ENCODE measurements around the gene OTOG. TPM values are rescaled to one million over a fixed set of nuclear protein-coding genes. Genes with fewer than 3 reads are reported as not detected.

The OTOG gene
- total and polyA plus RNA-seq, 2 of the 8 experiments (the other 6 are each of a cell fraction or from before 2014, with no cell fraction given), result 0.41 to 1.5 TPM

DNA sequence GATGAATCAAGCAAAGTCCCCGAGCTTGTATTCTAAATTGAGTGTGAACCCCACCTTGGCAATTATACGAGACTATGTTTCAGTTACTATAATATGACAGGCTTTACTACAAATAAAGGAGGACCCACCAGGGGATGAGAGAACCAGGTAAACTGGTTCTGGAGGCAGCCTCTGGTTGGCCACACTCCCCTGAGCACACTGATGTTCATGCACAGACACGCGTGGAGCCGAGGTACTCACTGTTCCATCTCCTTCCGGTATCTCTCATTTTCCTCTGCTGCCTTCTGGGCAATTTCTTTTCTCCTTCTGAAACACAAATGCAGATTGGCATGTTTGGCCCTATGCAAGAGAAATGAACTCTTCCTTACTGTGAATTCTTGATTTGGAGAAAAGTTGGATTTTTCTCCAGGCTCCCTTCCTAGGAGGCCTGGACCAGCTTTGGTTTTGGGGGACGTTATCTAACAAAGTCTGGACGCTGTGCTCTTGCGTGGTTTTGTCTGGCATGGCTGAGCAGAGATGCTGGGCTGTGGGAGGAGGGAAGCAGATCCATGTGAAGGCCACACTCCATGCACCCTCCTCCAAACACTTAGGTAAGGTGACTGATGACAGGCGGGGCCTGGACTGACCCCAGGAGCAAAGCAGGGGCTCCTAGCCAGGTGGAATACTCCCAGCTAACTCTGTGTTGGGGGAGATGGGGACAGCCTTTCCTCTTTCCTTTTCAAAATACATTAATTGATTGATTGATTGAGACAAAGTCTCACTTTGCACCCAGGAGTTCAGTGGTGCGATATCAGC is 25.8 kb upstream of the OTOG start:
- Histone ChIP-seq H4K5ac (ENCODE audit: insufficient read length, low read depth, low read length) (no peak overlapping the region), H3K4ac (replicated peaks; ENCODE audit: insufficient read length, low read depth, low read length) (no peak overlapping the region), H4K8ac (ENCODE audit: extremely low read depth, insufficient read depth, low read length) (no peak overlapping the region), H2BK12ac (ENCODE audit: low read depth, low read length) (no peak overlapping the region), H2BK120ac (replicated peaks; ENCODE audit: low read depth, low read length) (no peak overlapping the region), H3K4me3 (ENCODE audit: extremely low read depth in 1 of 4, insufficient read depth in 2 of 4, low read depth in 3 of 4, low read length in 4 of 4) (no peak overlapping the region), H3K23me2 (ENCODE audit: low read depth, low read length) (no peaks in the 10 kb centered on the region), H3K9me3 (ENCODE audit: insufficient read depth in 2 of 2, low read depth in 1 of 2, low read length in 1 of 2) (no peaks in the 10 kb centered on the region), H3K4me1 (replicated peaks in 1 of 4; ENCODE audit: control insufficient read depth in 3 of 4, insufficient read depth in 4 of 4, low read length in 3 of 4) (peaks cover 0 to 6% (median 3%) of the 10 kb centered on the region in 4 experiments; a peak in 6 of 7 replicates), H3K27ac (ENCODE audit: low read depth, low read length) (no peak overlapping the region), H2BK15ac (ENCODE audit: low read length) (no peak overlapping the region), H2BK20ac (ENCODE audit: low read length) (no peak overlapping the region), H3K4me2 (ENCODE audit: insufficient read depth in 1 of 2, low read depth in 2 of 2, low read length in 2 of 2) (no peak overlapping the region), H3K18ac (ENCODE audit: extremely low read depth, low read length) (no peak overlapping the region), H2AFZ (ENCODE audit: low read length) (no peak overlapping the region), H4K20me1 (replicated peaks in 1 of 2; ENCODE audit: control insufficient read depth in 1 of 2, insufficient read depth in 2 of 2, low read length in 2 of 2) (no peaks in the 10 kb centered on the region), H3K9ac (replicated peaks in 1 of 4; ENCODE audit: extremely low read depth in 1 of 4, low read depth in 3 of 4, low read length in 3 of 4) (no peak overlapping the region), H3K56ac (replicated peaks; ENCODE audit: insufficient read length, low read depth, low read length) (no peak overlapping the region), H2AK5ac (ENCODE audit: low read depth, low read length) (no peak overlapping the region), H3K27me3 (replicated peaks in 1 of 4; ENCODE audit: control insufficient read depth in 3 of 4, extremely low read depth in 1 of 4, insufficient read depth in 3 of 4, low read length in 3 of 4) (no peaks in the 10 kb centered on the region), H4K91ac (replicated peaks; ENCODE audit: insufficient read length, low read length) (no peak overlapping the region), H2BK5ac (ENCODE audit: low read depth, low read length) (no peak overlapping the region), H3K79me2 (ENCODE audit: control insufficient read depth in 1 of 2, insufficient read depth in 2 of 2, low read length in 2 of 2) (no peaks in the 10 kb centered on the region), H3K79me1 (ENCODE audit: low read depth, low read length) (no peaks in the 10 kb centered on the region), H3K23ac (ENCODE audit: insufficient read length) (no peak overlapping the region), H3K36me3 (ENCODE audit: control insufficient read depth in 2 of 4, insufficient read depth in 4 of 4, low read length in 3 of 4) (no peaks in the 10 kb centered on the region), H3K14ac (ENCODE audit: insufficient read length) (no peak overlapping the region)
- no peak for DNase-seq (ENCODE audit: low read depth in 1 of 2, low spot score in 2 of 2)
- WGBS, 2 experiments (ENCODE audit: extremely low coverage in 1 of 2, insufficient coverage in 1 of 2, insufficient read length in 1 of 2, insufficient replicate concordance in 2 of 2, low coverage in 1 of 2, low lambda C conversion rate in 2 of 2, missing lambda C conversion rate in 1 of 2), result 77% methylated on average over 11 of the region's 11 CpGs; no CpG with 5 or more reads in 1 of the 2 experiments
- FAIRE-seq, result no peak
- POLR2A ChIA-PET (ENCODE audit: partially characterized antibody), result interaction anchor here (1.8 kb wide), 1 partner anchor 9 kb away, joined by 5 read pairs; no protein-coding TSS in a partner anchor
- CTCF ChIA-PET (ENCODE audit: partially characterized antibody), result interaction anchor here (0.6 to 44.8 kb wide), 9 partner anchors 1 to 230 kb away, joined by 3 to 1414 read pairs (median 5); partner anchors contain the start of genes KCNJ11, MYOD1 and OTOG
- TF ChIP-seq TEAD4 (IDR thresholded peaks at IDR 0.05; ENCODE audit: low read depth, low read length), result no peak
- no peak for TF ChIP-seq CBX8 (IDR thresholded peaks at IDR 0.05; ENCODE audit: borderline replicate concordance, low read depth, low read length)
- TF ChIP-seq POU5F1 (IDR thresholded peaks at IDR 0.05; ENCODE audit: low read depth, low read length), result no peak
- no peak for TF ChIP-seq CHD2 (IDR thresholded peaks at IDR 0.05; ENCODE audit: low read length)
- no peak for TF ChIP-seq TAF7 (optimal IDR thresholded peaks at IDR 0.05; ENCODE audit: borderline replicate concordance, low read depth, low read length)
- no peak for TF ChIP-seq SP2 (IDR thresholded peaks at IDR 0.05; ENCODE audit: low read length)
- no peak for TF ChIP-seq JUN (IDR thresholded peaks at IDR 0.05; ENCODE audit: low read depth, low read length)
- TF ChIP-seq SP4 (IDR thresholded peaks at IDR 0.05; ENCODE audit: low read length), result no peak
- TF ChIP-seq SIN3A (conservative IDR thresholded peaks at IDR 0.05 in 1 of 2, IDR thresholded peaks at IDR 0.05 in 1 of 2; ENCODE audit: low read depth in 1 of 2, low read length in 2 of 2), result no peak
- TF ChIP-seq, protein P1, sequence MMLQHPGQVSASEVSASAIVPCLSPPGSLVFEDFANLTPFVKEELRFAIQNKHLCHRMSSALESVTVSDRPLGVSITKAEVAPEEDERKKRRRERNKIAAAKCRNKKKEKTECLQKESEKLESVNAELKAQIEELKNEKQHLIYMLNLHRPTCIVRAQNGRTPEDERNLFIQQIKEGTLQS (IDR thresholded peaks at IDR 0.05; ENCODE audit: insufficient read depth, low read depth, low read length), result no peak
- no peak for TF ChIP-seq SUZ12 (IDR thresholded peaks at IDR 0.05; ENCODE audit: low read length)
